ENCODE data around the gene SPATA12.

Gene SPATA12

DNA sequence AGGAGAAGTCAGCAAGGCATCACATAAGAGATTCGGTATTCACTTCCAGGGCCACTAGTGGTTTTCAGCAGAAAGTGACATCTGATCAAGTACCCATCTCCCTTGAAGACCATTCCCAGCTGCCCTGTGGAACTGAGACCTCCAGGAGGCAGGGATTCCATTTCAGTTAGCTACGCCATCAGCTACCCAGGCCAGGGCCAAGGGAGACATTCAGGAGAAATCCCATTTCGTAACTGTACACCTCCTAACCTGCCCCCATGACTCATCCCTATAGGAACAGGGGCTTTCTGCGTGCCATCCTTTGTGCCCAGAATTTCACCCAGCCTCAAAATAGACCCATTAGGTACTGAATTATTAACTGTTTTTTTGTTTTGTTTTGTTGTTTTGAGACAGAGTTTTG is 24.7 kb downstream of the SPATA12 start:
- no peak for DNase-seq

DNA sequence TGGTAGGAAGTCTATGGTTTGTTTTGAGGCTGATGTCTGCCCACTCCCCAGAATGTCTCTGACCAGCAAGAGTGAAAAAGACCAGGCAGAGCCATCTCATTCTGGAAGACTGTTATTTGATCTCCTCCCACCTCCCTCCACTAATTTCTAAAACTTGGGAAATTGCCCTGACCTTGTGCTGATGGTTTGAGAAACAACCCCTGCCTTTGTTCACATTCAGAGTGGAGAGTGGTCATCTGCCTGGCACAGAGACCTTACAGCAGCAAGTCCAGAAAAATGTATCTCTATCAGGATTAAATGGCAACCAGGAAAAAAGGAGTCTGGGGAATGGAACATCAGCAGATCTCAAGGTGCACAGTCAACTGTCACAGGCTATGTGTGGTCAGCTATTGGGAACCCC is 25.7 kb downstream of the SPATA12 start:
- DNase-seq: no peak

DNA sequence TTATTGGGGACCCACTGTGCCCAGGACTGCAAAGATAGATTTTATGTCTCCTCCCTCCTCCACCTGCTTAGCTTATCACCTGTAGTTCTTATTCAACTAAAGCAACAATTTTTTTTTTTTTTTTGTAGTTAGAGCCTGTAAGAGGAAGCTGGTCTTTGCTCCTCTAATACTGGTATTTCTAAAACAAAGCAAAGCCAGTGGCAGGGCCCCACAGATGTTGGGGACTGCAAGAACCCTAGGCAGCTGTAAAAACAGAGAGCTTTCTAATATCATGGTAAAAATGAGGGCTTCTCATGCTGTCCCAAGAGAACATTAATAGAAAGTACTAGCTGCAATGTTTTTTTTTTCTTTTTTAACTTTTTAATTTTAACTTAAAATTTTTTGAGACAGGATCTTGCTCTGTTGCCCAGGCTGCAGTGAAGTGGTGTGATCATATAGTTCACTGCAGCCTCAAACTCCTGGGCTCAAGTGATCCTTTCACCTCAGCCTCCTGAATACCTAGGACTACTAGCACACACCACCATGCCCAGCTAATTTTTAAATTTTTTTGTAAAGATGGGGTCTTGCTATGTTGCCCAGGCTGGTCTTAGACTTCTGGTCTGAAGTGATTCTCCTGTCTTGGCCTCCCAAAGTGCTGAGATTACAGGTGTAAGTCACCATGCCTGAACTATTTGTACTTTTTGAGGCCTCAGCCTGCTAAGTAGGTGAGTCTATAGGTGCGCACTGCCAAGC is 27.1 kb downstream of the SPATA12 start:
- DNase-seq: no peak

DNA sequence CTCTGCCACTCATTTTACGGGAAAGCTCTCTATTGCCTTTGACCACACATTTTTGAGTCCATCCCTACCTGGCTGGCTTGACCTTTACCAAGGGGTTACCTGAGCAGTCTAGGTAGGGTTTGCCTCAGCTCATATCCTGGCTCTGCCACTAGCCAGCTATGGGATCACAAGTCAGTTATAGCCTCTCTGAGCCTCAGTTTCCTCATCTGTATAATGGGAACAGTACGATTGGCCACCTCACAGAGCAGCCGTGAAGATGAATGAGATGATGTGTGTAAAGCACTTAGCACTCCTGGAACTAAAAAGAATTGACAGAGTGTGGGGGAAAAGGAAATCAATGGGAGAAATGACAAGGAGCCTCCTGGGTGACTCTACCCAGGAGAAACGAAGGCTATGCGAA is 28.0 kb downstream of the SPATA12 start:
- DNase-seq: no peak

DNA sequence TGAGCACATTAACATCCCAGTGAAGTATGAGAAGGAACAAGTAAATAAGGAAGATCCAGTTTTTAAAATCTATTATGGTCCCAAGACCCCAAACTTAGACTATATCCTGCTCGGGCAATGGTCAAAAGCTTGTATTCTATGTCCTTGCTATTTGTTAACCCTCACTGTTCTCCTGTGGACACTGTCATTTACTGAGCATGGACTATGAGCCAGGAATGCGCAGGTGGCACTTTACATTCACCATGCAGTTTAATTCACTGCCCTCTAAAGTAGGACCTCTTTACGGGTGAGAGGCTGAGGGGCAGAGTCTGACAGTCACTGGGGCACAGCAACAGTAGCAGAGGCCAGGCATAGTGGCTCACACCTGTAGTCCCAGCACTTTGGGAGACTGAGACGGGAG is 28.6 kb downstream of the SPATA12 start:
- no peak for DNase-seq

DNA sequence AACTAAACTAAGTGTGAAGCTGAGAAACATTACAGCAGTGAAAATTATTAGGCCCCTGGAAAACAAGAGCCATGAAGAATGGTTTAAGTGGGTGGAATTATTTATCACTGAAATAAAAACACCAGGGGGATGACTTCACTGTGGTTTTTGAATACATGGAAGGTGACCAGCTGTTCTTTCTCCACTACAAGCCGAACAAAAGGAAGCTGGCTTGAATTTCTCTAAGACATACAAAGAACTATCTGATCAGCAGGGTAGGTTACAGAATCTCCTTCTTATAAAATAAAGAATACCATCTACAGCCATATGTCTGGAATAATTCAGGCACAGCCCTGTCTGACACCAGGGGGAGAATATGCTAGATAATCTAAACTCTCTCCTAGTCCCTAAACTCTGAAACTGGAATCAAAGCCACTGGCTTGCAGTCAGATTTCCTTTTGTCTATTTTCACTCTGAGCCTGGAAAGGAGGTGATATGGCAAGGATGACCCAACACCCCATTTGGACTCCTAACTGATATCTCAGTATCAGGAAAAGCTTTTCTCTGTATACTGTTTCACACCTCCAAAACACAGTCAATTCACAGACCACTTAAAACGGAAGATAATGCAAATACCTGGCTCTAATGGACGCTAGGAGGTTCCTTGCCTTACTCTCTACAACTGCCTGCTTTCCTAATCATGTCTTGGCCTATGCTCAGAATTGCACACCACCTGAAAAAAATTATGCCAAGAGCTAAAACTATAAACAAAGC is 31.2 kb downstream of the SPATA12 start:
- DNase-seq: no peak

DNA sequence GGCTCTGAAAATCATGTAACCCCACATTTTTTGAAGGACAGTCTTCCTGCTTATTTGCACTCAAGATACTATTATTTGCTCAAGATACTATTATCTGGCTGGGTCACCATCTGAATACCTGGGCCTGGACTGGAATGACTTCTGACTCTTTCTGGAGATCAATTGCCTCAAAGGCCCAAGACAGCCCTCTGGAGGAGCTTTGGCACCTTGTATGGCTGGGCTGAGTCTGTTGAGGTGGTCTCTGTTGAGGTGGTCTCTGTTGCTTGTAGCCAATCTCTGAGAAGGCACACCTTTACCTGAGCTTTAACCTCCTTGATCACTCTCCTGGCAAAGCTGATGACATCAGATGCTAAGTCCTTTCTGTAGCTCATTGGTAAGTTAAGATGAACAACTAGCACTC is 33.0 kb downstream of the SPATA12 start:
- no peak for DNase-seq

DNA sequence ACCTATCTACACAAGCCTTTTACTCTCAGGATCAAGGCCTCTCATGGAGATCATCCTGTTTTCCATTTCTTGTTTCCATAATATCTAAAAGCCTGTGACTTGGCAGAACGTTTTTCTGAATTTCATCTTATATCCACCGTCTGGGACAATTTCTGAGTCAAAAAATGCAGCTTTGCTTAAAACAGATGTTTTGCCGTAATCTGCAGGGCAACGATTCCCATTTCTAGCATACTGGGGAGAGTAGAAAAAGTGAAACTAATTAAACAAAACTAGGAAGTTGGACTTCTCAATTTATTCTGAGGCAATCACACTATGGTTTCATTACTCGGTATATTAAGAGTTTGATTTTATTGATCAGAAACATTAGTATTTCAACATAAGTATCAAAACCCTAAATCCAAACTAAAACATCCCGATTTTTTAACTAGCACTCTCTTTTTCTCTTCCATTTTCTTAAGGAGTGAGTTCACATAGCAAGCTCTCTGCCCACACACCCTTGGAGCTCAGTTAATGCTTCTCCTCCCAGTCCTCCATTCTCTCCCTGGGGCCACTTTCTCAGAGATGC is 33.6 kb downstream of the SPATA12 start:
- DNase-seq: no peak

DNA sequence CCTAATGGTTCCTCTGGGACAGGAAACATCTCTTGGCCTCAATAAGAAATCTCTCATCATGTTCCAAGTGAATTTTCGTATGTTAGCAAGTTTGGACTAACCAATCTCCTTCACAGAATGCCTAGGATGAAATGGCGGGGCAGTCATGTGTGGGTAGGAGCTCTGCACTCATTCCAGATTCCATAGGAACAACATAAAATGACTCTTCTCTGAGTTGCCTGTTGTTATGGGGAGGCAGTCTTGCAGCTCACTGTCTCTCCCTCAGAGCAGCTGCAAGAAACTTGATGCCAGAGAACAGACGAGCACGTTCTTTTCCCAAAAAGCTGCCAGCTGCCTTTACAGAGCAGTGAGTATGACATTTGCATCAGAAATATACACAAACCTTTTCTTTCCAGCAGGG is 34.1 kb downstream of the SPATA12 start:
- DNase-seq: no peak

DNA sequence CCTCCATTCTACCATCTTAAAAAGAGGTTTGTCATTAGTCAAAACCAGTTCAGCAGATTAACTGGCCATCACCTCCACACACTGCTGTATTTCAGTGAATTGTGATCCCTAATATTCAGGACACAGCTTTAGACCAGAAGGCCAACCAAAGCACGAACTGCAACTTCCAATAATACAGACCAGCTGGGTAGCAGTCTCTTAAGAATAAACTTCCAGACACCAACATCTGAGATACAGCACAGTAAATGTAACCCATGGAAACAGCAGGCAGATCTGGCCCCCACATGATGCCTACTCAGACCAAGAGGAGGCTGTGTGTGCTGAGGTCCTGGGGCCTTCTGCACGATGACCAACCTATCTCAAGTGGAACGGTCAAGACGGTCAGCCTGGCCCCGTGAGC is 34.9 kb downstream of the SPATA12 start:
- no peak for DNase-seq

DNA sequence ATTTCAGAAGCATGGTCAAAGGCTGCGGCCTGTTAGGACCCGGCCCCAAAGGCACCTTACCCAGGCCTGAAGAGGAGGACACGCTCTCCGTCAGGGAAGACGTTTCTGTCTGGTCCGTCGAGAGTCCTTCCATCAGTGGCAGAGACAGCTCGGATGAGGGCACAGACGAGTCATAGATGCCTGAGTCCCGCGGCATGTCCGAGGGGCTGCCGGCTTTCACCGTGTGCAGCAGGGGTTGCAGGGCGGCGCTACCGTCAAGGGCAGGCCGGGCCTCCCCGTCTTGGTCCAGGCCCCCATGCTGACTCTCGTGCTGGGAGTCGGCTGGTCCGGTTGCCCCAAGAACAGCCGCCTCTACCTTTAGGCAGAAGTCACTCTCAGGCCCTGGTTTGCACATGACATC is 37.1 kb downstream of the SPATA12 start:
- DNase-seq: no peak

DNA sequence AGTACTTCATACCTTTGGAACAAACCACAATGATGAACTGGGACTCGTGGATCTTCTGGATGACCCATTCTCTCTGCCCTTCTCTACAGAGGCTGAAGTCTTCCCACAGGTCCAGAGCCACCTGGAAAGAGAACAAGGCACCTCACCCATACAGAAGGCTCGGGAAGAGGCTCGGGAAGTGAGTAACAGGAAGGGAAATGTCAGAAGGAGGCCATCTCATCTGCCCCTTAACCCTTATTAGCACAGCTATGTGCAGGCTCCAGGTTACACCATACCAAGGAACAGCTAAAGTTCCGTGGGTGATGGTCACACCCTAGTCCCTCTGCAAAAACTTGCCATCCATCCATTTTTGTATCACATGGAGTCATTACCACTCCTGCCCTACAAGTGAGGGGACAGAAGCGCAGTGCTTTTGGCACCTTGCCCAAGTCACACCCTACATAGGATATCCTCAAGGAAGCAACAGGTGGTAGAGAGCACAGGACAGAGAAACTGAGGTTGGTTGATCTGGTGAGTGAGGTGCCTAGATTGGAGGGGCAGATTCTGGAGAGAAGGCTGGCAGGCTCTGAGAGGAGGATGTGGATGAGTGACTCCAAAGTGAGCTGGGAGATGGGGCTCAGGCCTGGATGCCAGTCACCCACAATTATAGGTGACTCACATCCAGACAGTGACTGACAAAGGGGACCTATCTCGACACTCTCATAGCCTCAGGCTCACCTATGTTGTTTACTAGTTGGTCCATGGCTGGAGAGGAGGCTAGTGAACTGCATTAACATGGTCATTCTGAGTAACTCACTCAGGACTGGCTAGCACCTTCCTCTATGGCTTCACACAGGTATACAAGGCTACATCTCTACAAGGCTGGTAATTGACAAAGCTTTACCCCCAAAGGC is 38.2 kb downstream of the SPATA12 start:
- no peak for DNase-seq

DNA sequence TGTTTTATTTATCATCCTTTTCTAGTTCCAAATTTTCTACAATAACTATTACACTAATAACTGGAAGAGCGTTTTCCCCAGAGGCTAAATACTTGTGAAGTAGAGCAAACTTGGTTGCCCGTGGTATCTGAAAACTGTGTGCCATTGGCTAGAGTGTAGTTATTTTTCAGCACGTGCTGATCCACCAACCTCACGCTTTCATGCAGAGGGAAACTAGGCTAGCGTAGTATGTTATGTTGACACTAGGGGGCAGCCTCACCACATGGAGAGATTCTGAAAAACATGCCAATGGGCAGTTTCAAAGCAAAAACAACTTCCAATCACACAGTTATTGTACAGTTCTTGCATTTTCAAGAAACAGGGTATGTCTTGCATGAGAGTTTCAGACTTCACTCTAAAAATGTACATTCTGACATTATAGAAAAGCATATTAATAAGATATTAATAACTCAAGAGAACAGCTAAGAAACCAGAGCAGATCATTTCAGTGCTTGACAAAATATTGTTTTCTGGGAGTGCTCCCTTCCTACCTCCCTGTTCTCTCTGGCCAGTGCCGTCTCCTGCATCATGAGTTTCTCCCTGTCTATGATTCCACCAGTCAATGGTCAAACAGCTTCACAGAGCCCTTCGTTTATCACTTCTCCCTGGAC is 39.7 kb downstream of the SPATA12 start:
- peak; percentile 74 for DNase-seq

DNA sequence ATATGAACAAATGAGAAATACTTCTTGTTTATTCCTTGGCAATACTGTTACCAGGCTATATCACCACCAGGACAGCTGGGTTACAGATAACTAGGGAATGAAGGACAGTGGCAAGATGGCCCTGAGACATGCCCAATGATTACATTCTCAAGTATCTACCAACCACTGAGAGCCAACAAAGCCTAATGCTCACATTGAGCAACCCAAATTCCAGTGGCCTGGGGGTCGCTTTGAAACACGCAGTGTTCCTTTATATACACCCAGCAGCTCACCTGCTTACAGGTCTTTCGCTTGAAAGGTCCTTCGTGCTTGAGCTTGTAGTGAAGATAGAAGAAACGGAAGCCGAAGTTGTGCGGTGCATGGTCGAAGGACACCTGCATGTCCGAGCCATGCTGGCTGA is 45.1 kb downstream of the SPATA12 start:
- DNase-seq: no peak

DNA sequence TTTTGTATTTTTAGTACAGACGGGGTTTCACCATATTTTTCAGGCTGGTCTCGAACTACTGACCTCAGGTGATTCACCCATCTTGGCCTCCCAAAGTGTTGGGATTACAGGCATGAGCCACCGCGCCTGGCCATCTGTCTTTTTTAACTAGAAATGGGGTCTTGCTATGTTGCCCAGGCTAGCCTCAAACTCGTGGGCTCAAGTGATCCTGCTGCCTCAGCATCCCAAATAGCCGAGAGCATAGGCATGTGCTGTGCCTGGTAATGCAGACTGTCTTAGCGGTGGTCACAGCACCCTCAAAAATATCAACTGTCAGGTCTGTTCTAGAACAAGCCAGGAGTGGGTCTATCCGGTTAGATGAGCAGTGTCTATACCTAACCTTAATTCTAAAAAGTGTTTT is 48.2 kb downstream of the SPATA12 start:
- no peak for DNase-seq

DNA sequence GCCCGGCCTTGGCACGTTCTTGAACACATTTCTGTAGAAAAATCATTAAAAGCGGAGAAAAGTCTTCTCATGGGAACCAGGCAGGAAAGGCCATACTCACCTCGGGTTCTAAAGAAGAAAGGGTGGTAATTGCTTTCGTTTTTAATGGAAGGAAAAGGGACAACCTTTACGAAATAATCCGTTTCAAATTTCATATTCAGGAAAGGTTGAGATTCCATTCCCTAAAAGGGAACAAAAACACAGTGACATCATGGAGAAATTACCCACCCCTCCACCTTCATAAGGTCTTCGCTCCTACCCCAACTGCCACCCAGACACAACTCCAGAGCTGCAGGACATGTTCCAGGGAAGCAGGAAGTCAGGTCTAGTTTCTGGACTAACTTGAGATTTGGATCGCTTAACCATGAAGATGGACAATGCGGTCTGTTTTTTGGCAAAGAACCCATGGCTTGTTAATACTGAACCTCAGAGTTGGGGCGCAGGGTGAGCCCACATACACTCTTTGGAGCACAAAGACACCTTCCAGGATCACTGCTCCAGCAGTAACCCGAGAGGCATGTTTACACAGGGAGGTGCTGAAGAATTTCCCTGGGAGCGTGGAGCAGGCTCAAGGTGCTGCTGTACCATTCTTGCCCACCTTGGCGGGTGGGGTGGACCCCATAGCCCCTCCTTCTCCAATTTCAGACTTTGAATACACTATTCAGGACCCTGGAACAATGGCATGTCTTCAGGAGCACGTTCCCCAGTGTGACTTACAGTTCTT is 49.2 kb downstream of the SPATA12 start:
- DNase-seq: no peak

DNA sequence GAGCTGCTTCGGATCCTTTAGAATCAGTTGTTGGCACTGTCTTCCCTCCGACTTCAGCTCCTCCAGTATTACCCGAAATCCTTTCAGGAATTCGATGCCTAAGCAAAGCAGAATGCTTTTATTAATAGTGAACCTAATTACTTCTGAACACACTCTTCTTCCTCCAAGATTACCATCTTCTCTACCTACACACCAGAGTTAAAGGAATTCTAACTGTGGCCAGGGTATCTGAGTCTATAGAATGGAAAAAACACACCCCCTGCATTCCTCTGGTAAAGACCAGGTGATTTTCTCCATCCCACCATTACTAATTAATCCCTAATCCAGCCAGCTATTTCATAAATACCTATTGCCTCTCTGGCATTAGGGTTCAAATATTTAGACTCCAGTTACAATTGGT is 49.8 kb downstream of the SPATA12 start:
- DNase-seq: no peak

DNA sequence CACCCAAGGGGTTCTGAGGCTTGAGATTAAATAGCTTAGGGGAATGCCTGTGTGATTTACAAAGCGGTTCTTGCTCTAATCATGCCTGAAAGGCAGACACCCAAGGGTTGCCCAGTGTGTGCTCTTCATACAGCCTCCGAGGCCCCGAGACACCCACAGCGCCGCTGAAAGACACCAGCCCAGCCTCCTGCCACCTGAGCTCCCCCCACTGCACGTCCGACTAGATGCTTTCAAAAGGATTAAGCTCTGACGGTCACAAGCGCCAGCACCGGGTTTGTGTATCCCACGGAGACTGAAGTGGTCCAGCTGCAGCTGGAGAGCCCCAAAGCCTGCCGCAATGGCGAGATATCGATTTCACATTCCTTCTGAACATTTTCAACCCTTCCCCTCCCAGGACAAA is 50.3 kb downstream of the SPATA12 start:
- no peak for DNase-seq

DNA sequence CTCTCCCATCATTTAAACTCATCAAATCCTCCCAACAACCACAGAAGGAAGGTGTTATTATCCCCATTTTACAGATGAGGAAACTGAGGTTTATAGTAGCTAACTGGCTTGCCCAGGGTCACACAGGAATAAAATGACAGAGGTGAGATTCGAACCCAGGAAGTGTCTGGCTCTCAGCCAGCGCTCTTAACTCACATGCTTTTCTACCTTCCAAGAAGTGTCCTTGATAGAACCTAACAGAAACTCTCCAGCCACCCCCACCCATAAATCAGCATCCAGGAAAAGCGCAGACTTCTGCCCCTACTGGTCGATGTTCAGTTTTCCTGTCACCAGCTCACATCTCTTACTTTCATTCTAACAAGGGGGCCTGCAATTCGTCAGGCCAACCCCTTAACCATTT is 51.7 kb downstream of the SPATA12 start:
- DNase-seq: no peak

DNA sequence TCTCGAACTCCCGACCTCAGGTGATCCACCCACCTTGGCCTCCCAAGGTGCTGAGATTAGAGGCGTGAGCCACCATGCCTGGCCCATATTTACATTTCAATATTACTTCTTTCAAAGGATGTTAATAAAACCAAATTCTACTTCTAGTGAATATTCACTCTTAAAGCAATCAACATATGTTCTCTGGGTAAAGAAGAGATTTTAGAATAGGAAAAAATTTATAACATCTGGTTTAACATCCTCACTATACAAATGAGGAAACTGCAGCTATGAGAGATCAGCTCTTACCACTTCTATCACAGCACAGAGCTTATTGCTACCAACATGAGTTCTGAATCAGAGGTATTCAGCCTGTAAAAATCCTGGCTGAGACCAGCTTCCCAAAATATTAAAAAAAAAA is 56.0 kb downstream of the SPATA12 start:
- no peak for DNase-seq

DNA sequence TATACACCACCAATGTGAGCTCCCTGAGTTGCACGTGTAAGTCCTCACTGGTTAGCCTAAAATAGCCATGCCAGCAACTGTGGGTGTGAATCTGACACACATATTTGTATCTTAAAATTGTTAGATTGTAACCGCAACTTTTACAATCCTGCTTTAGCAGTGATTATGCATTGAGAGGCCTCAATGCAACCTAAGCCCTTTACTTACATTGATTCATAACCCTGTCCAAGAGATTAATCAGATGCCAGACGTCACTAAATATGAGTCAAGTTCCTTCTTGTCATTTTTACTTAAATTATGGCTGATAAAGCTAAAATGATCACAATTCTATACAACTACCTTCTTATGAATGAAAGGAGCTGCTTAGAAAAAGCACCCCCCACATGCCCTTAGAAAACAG is 57.8 kb downstream of the SPATA12 start:
- no peak for DNase-seq

DNA sequence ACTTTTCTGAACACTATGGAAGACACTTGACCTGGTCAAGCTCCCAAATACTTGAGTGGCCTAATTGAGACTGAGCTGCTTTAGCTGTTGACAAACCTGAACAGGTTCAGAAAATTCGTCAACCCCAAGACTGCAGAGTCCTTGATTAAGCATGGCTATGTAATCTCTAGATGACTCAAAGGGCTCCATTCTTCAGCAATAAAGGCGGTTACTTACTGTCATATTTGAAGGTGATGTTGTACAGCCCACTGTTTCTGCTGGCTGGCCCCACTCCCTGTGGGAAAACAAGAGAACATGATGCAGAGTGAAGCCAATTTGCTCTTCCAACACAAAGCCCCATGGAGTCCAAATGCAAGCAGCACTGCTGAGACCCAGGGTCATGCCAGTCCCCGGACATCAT is 59.6 kb downstream of the SPATA12 start:
- no peak for DNase-seq

Data from activated CD8-positive, alpha-beta memory T cell treated with anti-CD3 and anti-CD28 coated beads for 24 hours (primary cell).